Stomach (tissue), 4 donors: ENCODE results near the gene STK32C.

Experiments used
- CTCF ChIP-seq, 7 experiments: fragments of 450-650 bp in 4 of 7; fragments of 200-600 bp in 3 of 7; sonication (generic) in 3 of 7; IDR thresholded peaks; one replicate each; pipeline ENCODE4 v1.5.1; 2016 to 2019; ENCODE audit warnings: antibody characterized with exemption in 7 of 7, control low read depth in 2 of 7, mild to moderate bottlenecking in 1 of 7
- EP300 ChIP-seq: sonication (generic); formaldehyde crosslinking; IDR thresholded peaks from one replicate; pipeline ENCODE4 v1.6.1; 2017; ENCODE audit warnings: antibody characterized with exemption
- POLR2A ChIP-seq, 4 donors: fragments of 450-650 bp; IDR thresholded peaks; one replicate each; pipeline ENCODE4 v1.6.1; 2016; ENCODE audit warnings: antibody characterized with exemption in 4 of 4, control low read depth in 2 of 4, mild to moderate bottlenecking in 1 of 4, moderate library complexity in 1 of 4

GRCh38 chr10:132251928-132252327, 55.8 kb downstream of the STK32C start:
- TF ChIP-seq CTCF (IDR thresholded peaks at IDR 0.05), result no peak
- no peak for TF ChIP-seq POLR2A (IDR thresholded peaks at IDR 0.05)
- no peak for TF ChIP-seq EP300
